Measurements from ENCODE around the gene KRTAP10-6. TPM values are rescaled to one million over a fixed set of nuclear protein-coding genes. Genes with fewer than 3 reads are reported as not detected.

KRTAP10-6 gene
- total and polyA plus RNA-seq, 2 of the 8 experiments (the other 6 are each of a cell fraction or from before 2014, with no cell fraction given) = 0.12 TPM; not detected in 1

- Histone ChIP-seq H2AFZ (ENCODE audit: low read length) (no peak overlapping the region), H3K79me1 (ENCODE audit: low read depth, low read length) (no peaks in the 10 kb centered on the region), H3K18ac (ENCODE audit: extremely low read depth, low read length) (no peak overlapping the region), H3K23me2 (ENCODE audit: low read depth, low read length) (no peaks in the 10 kb centered on the region; the same call in 1 of the 2 replicates), H4K5ac (ENCODE audit: insufficient read length, low read depth, low read length) (no peak overlapping the region), H3K9ac (replicated peaks in 1 of 4; ENCODE audit: extremely low read depth in 1 of 4, low read depth in 3 of 4, low read length in 3 of 4) (no peak overlapping the region), H3K36me3 (ENCODE audit: control insufficient read depth in 2 of 4, insufficient read depth in 4 of 4, low read length in 3 of 4) (no peaks in the 10 kb centered on the region), H3K56ac (replicated peaks; ENCODE audit: insufficient read length, low read depth, low read length) (no peak overlapping the region), H3K4me3 (ENCODE audit: extremely low read depth in 1 of 4, insufficient read depth in 2 of 4, low read depth in 3 of 4, low read length in 4 of 4) (no peak overlapping the region), H2BK120ac (replicated peaks; ENCODE audit: low read depth, low read length) (no peak overlapping the region), H3K79me2 (ENCODE audit: control insufficient read depth in 1 of 2, insufficient read depth in 2 of 2, low read length in 2 of 2) (no peaks in the 10 kb centered on the region), H3K27ac (ENCODE audit: low read depth, low read length) (no peak overlapping the region), H2BK5ac (ENCODE audit: low read depth, low read length) (no peak overlapping the region), H3K4ac (replicated peaks; ENCODE audit: insufficient read length, low read depth, low read length) (no peak overlapping the region), H3K27me3 (replicated peaks in 1 of 4; ENCODE audit: control insufficient read depth in 3 of 4, extremely low read depth in 1 of 4, insufficient read depth in 3 of 4, low read length in 3 of 4) (no peaks in the 10 kb centered on the region), H4K8ac (ENCODE audit: extremely low read depth, insufficient read depth, low read length) (no peak overlapping the region), H4K91ac (replicated peaks; ENCODE audit: insufficient read length, low read length) (no peak overlapping the region), H2BK20ac (ENCODE audit: low read length) (no peak overlapping the region), H2BK12ac (ENCODE audit: low read depth, low read length) (no peak overlapping the region), H2AK5ac (ENCODE audit: low read depth, low read length) (no peak overlapping the region), H3K4me2 (ENCODE audit: insufficient read depth in 1 of 2, low read depth in 2 of 2, low read length in 2 of 2) (no peak overlapping the region), H3K23ac (ENCODE audit: insufficient read length) (no peak overlapping the region), H3K9me3 (ENCODE audit: insufficient read depth in 2 of 2, low read depth in 1 of 2, low read length in 1 of 2) (peaks cover 7 to 13% of the 10 kb centered on the region in 2 experiments; a peak in 3 of 4 replicates), H3K14ac (ENCODE audit: insufficient read length) (no peak overlapping the region), H4K20me1 (replicated peaks in 1 of 2; ENCODE audit: control insufficient read depth in 1 of 2, insufficient read depth in 2 of 2, low read length in 2 of 2) (no peaks in the 10 kb centered on the region), H2BK15ac (ENCODE audit: low read length) (no peak overlapping the region), H3K4me1 (replicated peaks in 1 of 4; ENCODE audit: control insufficient read depth in 3 of 4, insufficient read depth in 4 of 4, low read length in 3 of 4) (peaks cover 0 to 9% (median 0%) of the 10 kb centered on the region in 4 experiments; a peak in 1 of 7 replicates)
- FAIRE-seq = no peak
- DNase-seq (ENCODE audit: low read depth in 1 of 2, low spot score in 2 of 2) = no peak
- ChIA-PET CTCF (ENCODE audit: partially characterized antibody) (interaction anchor here (0.6 kb wide), 1 partner anchor 105 kb away, joined by 3 read pairs; no protein-coding TSS in a partner anchor), POLR2A (ENCODE audit: partially characterized antibody) (no interaction called here)
- WGBS, 2 experiments (ENCODE audit: extremely low coverage in 1 of 2, insufficient coverage in 1 of 2, insufficient read length in 1 of 2, insufficient replicate concordance in 2 of 2, low coverage in 1 of 2, low lambda C conversion rate in 2 of 2, missing lambda C conversion rate in 1 of 2) = 93% methylated on average over 12 of the region's 12 CpGs; no CpG with 5 or more reads in 1 of the 2 experiments
- TF ChIP-seq SP1 (IDR thresholded peaks at IDR 0.05; ENCODE audit: low read depth, low read length) (no peak), CREB1 (IDR thresholded peaks at IDR 0.05) (no peak), TAF7 (optimal IDR thresholded peaks at IDR 0.05; ENCODE audit: borderline replicate concordance, low read depth, low read length) (no peak), TEAD4 (IDR thresholded peaks at IDR 0.05; ENCODE audit: low read depth, low read length) (no peak), SP2 (IDR thresholded peaks at IDR 0.05; ENCODE audit: low read length) (no peak), POLR2AphosphoS5 (IDR thresholded peaks at IDR 0.05; ENCODE audit: low read depth, low read length) (no peak), FOSL1 (IDR thresholded peaks at IDR 0.05; ENCODE audit: insufficient read depth, low read depth, low read length) (no peak)
Observed at GRCh38 chr21:44569861-44570517, 22.3 kb downstream of the KRTAP10-6 start.
